NCI-H187 treated with DMSO at 0.1 percent for 48 hours (cell line): ENCODE results near the gene SNX20.

Source experiments
- DNase-seq: peaks from one replicate; lab custom pipeline; 2025; lab: John Stamatoyannopoulos, UW

The SNX20 gene, protein sequence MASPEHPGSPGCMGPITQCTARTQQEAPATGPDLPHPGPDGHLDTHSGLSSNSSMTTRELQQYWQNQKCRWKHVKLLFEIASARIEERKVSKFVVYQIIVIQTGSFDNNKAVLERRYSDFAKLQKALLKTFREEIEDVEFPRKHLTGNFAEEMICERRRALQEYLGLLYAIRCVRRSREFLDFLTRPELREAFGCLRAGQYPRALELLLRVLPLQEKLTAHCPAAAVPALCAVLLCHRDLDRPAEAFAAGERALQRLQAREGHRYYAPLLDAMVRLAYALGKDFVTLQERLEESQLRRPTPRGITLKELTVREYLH

DNA sequence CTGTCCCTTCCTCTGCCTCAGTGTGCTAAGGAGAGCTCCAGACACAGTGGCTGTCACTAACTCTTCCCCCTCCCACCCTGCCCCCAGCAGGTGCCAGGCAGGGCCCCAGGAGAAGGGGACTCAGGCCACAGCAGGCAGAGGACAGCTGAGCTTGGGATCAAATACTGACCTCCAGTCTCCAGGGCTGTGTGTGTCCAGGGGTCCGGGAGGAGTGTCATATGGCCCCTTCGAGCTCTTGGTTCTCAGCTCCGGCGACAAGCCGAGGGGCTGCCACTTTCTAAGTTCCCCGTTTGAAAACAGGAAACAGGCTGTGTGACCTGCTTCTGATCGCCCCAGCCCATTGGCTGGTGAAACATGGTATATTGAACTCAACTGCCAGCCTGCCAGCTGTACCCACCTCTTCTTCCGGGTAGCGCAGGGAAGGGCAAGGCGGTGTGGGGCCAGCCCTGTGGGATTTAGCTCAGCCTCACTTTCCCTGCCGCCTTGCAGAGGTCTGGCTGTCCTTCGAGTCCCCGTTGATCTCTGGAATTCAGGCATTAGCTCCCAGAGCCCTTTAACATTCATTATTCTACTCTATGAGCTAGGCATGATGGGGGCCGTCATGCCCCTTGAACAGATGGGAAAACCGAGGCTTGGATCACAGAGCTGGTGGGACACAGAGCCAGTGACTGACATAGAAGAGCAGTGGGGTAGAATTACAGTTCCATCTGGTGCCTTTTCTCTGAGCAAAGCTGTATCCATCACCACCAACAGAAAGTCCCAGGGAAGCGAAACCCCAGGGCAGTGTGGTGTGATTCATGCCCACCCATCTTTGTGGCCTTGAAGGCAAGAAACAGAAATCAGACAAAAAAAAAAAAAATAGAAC lies at the start of gene SNX20:
TSS of gene SNX20 (minus strand) at position 292 of the 865 bp plus-strand sequence. CDS start 3,786 bp downstream, outside the sequence.
- no peak for DNase-seq

DNA sequence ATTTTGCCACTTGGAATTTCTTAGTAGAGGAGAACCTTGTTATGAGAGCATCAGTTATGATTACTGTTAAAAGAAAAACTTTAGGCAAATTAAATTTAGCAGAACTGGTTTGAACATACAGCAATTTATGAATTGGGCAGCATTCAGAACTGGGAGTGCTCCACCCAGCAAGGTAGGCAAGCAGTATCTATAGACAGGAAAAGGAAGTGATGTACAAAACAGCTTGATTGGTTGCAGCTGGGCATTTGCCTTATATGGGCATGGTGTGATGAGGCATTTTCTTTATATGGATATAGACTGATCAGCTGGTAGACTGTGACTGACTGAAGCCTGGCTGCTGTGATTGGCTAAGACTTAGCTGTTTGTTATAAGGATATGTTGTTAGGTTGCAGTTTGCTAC lies 43.2 kb upstream of the SNX20 start:
- no peak for DNase-seq

DNA sequence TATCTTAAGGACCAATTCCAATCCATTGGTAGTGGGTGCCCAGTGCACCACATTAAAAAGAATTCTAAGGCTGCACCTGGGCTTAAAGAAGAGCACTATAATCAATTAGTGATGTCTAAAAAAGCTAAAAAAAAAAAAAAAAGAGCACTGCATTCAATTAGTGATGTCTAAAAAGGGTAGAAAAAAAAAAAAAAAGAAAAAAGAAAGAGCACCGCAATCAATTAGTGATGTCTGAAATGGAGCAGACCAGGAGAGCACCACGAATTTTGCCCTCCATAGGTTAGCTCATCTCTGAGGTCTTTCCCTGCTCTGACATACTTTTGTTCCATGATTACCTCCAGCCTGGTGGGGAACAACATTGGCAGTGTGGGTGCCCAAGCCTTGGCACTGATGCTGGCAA lies 41.8 kb upstream of the SNX20 start:
- DNase-seq, result no peak

DNA sequence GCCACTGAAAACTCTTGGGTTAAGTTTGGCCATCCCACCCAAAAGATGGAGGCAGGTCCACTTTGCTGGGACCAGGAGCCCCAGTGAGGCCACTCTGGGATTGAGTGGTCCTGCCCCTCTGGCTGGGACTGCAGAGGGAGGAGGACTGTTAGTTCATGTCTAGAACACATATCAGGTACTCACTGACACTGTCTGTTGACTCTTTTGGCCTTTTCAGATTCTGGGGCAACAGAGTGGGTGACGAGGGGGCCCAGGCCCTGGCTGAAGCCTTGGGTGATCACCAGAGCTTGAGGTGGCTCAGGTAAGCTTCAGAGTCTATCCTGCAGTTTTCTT lies 41.3 kb upstream of the SNX20 start:
- no peak for DNase-seq

DNA sequence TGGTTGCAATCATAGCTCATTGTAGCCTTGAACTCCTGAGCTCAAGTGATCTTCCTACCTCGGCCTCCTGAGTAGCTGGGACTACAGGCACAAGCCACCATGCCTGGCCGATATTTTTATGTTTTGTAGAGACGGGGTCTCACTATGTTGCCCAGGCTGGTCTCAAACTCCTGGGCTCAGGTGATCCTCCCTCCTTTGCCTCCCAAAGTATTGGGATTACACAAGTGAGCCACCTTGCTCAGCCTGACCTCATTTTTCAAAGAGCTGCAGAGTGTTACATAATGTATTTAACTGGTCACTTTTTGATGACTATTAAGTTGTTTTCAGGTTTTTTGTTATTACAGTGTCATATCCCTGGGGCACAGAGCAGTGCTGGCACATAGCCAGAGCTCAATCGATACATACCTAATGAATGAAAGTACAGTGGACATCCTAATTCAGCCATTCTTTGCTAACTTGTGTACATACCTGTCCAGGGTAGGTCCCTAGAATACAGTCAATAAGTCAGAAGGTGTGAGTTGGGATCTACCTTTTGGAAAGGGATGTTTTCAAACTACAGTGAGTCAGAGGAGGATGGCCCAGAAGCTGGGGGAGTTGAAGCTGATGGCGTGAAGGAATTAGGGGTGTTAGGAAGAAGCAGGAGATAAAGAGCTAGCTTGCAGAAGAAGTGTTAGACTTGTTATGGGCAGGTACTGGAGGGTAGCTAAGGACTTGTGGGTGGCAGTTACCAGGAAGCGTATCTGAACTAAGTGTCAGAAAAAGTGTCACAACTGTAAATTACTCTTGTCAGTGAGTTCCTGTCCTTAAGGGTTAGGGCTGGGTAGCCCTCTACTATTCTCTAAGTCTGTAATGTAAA lies 40.7 kb upstream of the SNX20 start:
- no peak for DNase-seq

DNA sequence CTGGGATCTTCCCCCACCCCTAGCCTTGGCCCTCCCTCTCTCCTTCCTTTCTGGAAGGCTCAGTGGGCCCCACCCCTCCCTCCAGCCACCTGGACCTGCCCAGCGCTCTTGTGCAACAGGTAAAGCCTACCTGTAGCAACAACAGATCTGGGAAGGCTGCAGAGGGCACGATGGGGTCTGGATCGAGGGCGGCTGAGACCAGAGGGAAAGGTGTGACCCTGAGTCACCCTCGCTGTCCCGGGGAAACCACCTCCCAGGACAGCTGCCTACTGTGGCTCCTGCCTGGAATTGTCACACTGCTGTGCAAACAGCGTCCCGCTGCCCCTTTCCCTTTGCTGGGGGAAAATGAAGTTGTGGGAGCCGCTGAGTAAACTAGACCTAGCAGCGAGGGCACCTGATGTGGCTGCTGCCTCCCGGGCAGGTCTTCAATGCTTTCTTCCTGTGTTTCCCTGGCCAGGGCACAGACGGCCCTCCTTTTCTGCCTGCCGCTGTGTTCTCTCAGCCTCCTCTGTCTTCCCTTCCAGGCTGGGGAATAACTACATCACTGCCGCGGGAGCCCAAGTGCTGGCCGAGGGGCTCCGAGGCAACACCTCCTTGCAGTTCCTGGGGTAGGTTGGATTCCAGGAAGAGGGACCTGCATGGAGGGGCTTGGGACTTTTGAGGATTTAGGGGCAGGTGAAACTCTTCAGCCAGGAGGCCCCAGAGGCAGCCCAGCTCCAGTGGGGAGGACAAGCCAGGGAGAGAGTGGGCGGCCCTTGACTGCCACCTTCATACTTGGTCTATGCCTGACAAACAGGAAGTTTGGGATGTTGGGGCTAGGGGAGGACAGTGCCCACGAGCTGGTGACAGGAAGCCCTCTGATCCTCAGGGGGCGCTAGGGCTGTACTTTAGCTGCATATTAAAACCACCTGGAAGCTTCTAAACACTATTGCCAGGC lies 38.6 kb upstream of the SNX20 start:
- no peak for DNase-seq

DNA sequence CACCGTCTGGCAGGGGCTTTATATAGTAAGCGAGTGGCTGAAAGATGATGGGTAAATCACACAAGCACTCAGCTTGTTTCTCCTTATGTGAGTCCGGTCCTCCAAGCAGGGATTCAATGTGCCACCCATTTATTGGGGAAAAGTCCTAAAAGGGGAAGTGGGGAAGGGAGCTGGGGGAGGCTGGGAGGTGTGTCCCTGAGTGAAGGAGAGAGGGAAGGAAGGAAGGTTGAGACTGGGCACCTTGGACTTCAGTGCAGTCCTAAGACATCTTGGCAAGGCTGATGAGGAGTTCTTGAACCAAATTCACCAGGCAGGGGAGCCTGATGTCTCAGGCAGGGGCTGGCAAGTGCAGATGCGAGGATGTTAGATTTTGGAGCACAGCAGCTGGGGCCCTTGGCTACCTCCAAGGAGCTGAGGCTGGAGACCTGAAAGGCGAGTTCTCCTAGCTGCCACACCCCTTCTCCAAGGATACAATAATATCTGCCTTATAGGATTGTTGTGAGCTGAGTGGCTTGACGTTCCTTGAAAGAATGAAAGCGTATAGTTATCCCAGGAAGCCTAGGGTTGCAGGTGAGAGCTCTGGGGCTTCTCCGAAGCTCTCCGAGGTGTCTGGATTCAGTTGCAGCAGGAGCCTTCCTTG lies 37.8 kb upstream of the SNX20 start:
- DNase-seq, result no peak

DNA sequence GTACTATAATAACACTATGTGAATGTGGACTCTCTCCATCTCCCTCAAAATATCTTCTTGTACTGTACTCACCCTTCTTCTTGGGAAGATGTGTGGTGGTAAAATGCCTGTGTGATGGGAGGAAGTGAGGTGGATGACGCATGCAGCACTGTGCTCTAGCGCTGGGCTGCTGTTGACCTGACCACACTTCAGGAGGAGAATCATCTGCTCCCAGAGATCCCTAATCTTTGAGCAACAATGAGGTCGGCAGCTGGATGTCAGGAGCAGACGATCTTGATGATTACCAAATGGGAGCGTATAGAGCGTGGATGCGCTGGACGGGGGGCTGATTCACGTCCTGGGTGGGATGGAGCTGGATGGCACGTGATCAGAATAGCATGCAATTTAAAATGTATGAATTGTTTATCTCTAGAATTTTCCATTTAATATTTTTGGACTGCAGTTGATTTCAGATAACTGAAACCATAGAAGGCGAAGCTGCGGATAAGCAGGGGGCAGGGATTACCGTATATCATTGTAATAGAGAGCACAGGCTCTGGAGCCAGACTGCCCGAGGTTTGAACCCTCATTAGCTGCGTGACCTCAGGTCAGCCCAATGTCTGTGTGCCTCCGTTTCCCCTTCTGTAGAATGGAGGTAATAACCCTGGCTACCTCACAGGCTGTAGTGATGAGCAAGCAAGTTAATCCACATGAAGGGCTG lies 37.1 kb upstream of the SNX20 start:
- no peak for DNase-seq

DNA sequence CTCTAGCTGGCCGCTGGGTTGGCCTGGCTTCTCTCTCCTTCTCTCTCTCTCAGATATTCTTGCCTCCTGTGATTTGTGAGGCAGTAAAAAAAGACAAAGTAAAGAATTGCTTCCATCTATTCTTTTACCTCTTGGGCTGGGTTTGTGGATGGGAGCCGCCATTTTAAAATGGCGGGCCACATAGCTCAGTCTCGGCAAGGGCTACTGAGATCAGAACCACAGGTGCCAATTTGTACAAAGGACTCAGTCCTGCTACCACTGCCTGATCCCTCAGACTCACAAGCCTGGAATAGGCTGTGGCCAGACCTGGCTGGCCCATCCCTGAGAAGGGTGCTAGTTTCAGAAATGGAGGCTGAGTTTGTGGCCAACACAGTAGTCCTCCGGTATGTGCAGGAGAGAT lies 36.4 kb upstream of the SNX20 start:
- DNase-seq, result no peak

DNA sequence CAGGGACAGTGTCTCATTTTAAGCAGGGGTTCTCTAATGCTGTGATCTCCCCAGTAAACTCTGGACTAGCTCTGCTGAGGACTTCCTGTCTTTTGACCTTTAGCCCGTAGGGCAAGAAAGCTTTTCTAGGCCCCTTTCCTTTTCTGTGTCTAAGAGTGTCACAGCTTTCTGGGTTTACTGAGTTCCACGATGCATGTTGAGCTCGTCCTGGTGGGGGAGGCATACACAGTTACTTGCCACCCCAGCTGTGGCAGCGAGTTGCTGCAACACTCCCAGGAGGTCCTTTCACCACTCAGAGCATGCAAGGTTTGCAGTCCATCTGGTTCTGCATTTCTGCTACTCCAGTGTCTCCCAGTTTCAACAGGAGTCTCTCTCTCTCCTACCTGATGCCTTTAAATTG lies 36.0 kb upstream of the SNX20 start:
- DNase-seq, result no peak

DNA sequence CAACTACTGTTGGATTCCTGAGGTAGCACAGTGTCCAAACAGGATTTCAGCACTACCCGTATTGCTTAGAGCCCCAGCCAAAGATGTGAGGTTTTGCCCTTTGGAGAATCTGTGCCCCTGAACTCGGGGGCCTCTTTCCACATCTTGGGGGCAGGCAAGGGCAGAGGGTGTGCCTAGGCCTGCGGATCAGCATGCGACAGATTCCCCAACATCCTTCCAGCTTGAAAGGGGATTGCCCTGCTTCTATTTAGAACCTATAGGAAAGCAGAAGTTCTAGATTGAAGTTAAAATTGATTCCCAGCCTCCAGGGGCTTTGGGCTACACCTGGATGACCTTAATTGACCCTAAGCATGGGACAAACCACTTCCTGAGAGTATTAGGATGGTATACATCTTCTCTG lies 31.8 kb upstream of the SNX20 start:
- DNase-seq, result no peak

DNA sequence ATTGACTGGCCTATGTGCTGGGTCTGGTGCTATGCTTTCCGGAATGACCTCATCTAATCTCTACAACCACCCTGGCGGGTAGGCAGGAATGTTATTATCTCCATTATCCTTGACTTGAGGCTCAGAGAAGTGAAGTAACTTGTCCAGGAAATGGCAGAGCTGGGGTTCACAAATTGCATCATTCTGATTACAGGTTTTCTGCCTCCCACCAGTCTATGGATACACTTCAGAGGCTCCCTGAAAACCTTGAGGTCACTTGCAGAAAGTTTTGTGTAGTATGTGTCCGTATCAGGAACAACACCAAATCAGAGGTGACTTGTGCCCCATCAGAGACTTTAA lies 31.4 kb upstream of the SNX20 start:
- DNase-seq, result no peak

DNA sequence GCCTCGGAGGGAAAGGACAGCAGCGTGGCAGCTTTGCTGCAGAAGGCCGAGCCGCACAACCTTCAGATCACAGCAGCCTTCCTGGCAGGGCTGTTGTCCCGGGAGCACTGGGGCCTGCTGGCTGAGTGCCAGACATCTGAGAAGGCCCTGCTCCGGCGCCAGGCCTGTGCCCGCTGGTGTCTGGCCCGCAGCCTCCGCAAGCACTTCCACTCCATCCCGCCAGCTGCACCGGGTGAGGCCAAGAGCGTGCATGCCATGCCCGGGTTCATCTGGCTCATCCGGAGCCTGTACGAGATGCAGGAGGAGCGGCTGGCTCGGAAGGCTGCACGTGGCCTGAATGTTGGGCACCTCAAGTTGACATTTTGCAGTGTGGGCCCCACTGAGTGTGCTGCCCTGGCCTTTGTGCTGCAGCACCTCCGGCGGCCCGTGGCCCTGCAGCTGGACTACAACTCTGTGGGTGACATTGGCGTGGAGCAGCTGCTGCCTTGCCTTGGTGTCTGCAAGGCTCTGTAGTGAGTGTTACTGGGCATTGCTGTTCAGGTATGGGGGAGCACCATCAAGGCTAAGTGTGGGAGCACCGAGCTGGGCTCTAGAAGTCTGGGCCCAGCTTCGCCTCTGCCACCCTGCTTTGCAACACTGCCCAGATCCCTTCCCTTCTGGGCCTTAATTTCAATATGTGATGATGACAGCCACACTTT lies 30.9 kb upstream of the SNX20 start:
- DNase-seq, result no peak

DNA sequence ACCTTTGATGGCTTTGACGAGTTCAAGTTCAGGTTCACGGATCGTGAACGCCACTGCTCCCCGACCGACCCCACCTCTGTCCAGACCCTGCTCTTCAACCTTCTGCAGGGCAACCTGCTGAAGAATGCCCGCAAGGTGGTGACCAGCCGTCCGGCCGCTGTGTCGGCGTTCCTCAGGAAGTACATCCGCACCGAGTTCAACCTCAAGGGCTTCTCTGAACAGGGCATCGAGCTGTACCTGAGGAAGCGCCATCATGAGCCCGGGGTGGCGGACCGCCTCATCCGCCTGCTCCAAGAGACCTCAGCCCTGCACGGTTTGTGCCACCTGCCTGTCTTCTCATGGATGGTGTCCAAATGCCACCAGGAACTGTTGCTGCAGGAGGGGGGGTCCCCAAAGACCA lies 29.9 kb upstream of the SNX20 start:
- no peak for DNase-seq

DNA sequence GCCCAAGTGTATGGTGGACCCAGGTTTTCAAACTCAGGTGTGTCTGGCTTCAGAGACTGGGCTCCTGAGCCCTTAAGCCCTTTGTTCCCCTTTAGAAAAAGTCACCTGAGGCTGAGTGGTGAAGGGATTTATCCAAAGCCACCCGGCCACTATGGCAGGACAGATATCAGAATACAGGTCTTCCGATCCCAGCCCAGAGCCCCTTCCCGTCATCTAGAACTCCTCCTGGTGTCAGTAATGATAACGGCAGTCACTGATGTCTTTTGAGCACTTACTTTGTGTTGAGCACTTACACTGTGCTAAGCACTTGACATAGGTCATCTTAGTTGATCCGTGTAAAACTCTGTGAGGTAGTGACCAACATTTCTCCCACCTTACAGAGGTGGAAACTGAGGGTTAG lies 28.9 kb upstream of the SNX20 start:
- no peak for DNase-seq

DNA sequence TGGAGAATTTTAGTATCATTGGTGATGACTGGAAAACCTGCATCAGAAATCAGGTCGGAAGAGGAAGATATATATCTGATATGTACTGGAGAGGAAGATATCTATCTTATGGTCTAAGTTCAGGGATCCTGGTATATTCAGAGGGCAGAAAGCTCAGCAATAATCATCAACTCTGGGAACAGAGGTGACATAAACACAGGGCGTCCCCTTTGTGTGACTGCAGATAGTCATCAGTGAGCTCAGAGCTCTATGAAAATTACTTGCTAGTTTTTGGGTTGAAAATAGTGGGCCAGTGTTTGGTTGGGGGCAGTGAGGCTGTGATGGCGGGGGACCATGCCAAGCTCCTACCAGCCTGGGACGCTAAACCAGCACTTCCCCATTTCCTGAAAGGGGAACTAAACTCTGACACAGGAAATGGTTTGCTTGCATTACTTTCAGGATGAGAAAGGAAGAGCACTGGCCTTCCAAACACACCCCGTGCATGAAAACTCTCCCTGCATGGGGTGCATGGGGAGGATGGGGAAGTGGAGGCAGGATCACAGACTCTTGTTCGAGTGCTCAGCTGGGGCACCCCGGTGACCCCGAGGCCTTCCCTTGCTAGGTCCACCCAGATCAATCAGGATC lies 28.1 kb upstream of the SNX20 start:
- DNase-seq, result no peak

DNA sequence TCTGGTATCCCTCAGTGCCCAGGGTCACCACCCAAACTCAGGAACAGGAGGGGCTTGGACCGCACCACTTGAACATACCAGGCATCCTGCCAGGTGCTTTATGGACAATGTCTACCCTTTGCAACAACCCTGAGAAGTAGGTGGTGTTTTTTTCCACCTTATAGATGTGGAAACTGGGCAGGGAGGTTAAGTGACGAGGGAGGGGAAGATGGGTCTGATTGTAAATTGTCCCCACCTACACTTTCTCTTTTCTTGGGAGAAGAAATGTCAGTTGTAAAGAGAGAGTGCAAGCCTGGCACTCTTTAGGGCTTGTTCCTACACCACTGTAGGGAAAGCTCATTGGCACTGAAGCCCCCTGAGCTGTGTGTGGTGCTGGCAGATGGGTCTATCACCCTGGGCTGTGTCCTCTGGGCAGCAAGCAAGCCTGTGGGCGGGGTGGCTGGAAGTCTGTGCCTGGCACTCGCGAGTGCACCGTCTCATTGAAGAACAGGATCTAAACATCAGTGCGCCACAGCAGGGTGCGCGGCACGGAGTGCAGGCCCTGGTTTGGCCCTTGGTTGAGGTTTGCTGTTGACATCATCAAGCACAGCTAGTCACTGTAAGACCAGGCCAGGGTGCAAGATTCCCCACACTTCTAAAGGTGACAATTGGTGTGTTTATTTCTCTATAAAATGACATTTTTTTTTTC lies 27.4 kb upstream of the SNX20 start:
- no peak for DNase-seq

DNA sequence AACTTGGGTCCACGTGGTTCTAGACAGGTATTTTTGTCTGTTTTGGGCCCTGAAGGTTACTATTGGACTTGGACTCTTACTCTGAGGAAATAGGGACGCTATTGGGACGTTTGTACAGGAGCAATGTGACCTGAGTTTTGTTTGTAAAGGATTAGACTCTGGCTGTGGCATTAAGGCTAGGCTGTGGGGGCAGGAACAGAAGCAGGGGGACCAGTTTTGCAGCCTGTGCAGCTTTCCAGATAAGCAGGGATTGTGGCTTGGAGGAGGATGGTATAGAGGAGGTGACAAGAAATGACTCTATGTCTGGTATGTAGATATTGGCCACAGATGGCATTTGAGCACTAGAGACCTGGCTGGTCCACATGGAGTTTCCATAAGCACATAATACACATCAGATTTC lies 25.1 kb upstream of the SNX20 start:
- DNase-seq, result no peak
